ENCODE measurements around the gene FBXO34.

DNA sequence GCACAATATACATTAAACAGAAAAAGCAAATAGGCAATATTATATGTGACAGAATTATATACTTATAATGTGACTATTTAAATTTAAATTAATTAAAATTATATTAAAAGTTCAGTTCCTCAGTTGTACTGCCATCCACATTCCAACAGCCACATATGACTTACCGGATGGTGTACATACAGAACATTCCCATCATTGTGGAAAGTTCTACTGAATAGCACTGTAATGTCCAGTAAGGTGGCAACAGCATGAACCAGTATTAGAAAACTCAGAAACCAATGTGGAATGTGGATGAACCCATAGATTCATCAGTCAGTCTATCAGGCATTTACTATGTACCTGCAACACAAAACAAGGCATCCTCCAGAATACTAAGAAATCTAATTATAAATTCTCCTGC is 128.0 kb downstream of the FBXO34 start:
- TF ChIP-seq, protein P1, sequence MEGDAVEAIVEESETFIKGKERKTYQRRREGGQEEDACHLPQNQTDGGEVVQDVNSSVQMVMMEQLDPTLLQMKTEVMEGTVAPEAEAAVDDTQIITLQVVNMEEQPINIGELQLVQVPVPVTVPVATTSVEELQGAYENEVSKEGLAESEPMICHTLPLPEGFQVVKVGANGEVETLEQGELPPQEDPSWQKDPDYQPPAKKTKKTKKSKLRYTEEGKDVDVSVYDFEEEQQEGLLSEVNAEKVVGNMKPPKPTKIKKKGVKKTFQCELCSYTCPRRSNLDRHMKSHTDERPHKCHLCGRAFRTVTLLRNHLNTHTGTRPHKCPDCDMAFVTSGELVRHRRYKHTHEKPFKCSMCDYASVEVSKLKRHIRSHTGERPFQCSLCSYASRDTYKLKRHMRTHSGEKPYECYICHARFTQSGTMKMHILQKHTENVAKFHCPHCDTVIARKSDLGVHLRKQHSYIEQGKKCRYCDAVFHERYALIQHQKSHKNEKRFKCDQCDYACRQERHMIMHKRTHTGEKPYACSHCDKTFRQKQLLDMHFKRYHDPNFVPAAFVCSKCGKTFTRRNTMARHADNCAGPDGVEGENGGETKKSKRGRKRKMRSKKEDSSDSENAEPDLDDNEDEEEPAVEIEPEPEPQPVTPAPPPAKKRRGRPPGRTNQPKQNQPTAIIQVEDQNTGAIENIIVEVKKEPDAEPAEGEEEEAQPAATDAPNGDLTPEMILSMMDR (IDR thresholded peaks at IDR 0.05 in 4 of 5, conservative IDR thresholded peaks at IDR 0.05 in 1 of 5), result no peak
- TF ChIP-seq POLR2A (IDR thresholded peaks at IDR 0.05), result no peak
